H9 (cell line): ENCODE measurements around the gene BICD1. TPM values are rescaled to one million over a fixed set of nuclear protein-coding genes. Genes with fewer than 3 reads are reported as not detected.

Experiments
- DNase-seq: peaks from one replicate; pipeline ENCODE4 v3.0.0-alpha.2; 2017
- H2AFZ ChIP-seq: one replicate; pipeline ENCODE4 v1.6.1; 2013; ENCODE audit warnings: mild to moderate bottlenecking, low read length, control low read depth, moderate library complexity
- H2AK5ac ChIP-seq: 2 replicates; pipeline ENCODE4 v1.6.1; 2013; ENCODE audit warnings: low read length, control low read depth, mixed read lengths; ENCODE audit not compliant: insufficient read length
- H2BK120ac ChIP-seq: one replicate; pipeline ENCODE4 v1.6.1; 2013; ENCODE audit warnings: low read depth, mild to moderate bottlenecking, low read length, control low read depth, inconsistent platforms; ENCODE audit not compliant: poor library complexity, severe bottlenecking
- H2BK12ac ChIP-seq: 2 replicates; pipeline ENCODE4 v1.6.1; 2013; ENCODE audit warnings: low read length, control low read depth, mixed read lengths, low read depth; ENCODE audit not compliant: insufficient read length
- H2BK15ac ChIP-seq: 2 replicates; pipeline ENCODE4 v1.6.1; 2013; ENCODE audit warnings: low read depth, low read length, control low read depth
- H2BK20ac ChIP-seq: one replicate; pipeline ENCODE4 v1.6.1; 2013; ENCODE audit warnings: low read depth, mild to moderate bottlenecking, low read length, control low read depth, inconsistent platforms; ENCODE audit not compliant: poor library complexity, severe bottlenecking
- H2BK5ac ChIP-seq: 2 replicates; pipeline ENCODE4 v1.6.1; 2013; ENCODE audit warnings: low read length, control low read depth, mixed read lengths; ENCODE audit not compliant: insufficient read length
- H3K14ac ChIP-seq: 2 replicates; pipeline ENCODE4 v1.6.1; 2013; ENCODE audit warnings: low read length, control low read depth; ENCODE audit not compliant: insufficient read depth
- H3K18ac ChIP-seq: 2 replicates; pipeline ENCODE4 v1.6.1; 2013; ENCODE audit warnings: low read depth, mild to moderate bottlenecking, mixed read lengths, low read length, control low read depth; ENCODE audit not compliant: insufficient read length
- H3K23ac ChIP-seq: 2 replicates; pipeline ENCODE4 v1.6.1; 2013; ENCODE audit warnings: low read length, control low read depth, mixed read lengths, low read depth; ENCODE audit not compliant: insufficient read length
- H3K23me2 ChIP-seq: 2 replicates; pipeline ENCODE4 v1.6.1; 2013; ENCODE audit warnings: low read depth, mild to moderate bottlenecking, mixed read lengths, low read length, control low read depth; ENCODE audit not compliant: insufficient read length, poor library complexity, severe bottlenecking
- H3K27ac ChIP-seq: 2 replicates; pipeline ENCODE4 v1.5.1; 2013; ENCODE audit warnings: low read length, control low read depth, mixed read lengths, low read depth; ENCODE audit not compliant: insufficient read length
- H3K27me3 ChIP-seq: 2 replicates; pipeline ENCODE4 v1.6.1; 2013; ENCODE audit warnings: low read length, control low read depth, inconsistent platforms; ENCODE audit not compliant: insufficient read depth
- H3K4ac ChIP-seq: 2 replicates; pipeline ENCODE4 v1.6.1; 2013; ENCODE audit warnings: low read depth, mild to moderate bottlenecking, control low read depth, inconsistent platforms, low read length, moderate library complexity
- H3K4me1 ChIP-seq: 2 replicates; pipeline ENCODE4 v1.6.1; 2013; ENCODE audit warnings: low read length, control low read depth, inconsistent platforms; ENCODE audit not compliant: insufficient read depth
- H3K4me2 ChIP-seq: 2 replicates; pipeline ENCODE4 v1.6.1; 2013; ENCODE audit warnings: low read length, control low read depth, mixed read lengths; ENCODE audit not compliant: insufficient read length, insufficient read depth
- H3K56ac ChIP-seq: 2 replicates; pipeline ENCODE4 v1.6.1; 2013; ENCODE audit warnings: low read depth, mild to moderate bottlenecking, mixed read lengths, low read length, control low read depth; ENCODE audit not compliant: insufficient read length
- H3K79me1 ChIP-seq: 2 replicates; pipeline ENCODE4 v1.6.1; 2013; ENCODE audit warnings: low read depth, mild to moderate bottlenecking, moderate library complexity, low read length, control low read depth, inconsistent platforms; ENCODE audit not compliant: insufficient read depth, poor library complexity, severe bottlenecking
- H3K79me2 ChIP-seq: 2 replicates; pipeline ENCODE4 v1.6.1; 2013; ENCODE audit warnings: low read length, control low read depth, inconsistent platforms; ENCODE audit not compliant: insufficient read depth
- H3K9ac ChIP-seq: 2 replicates; pipeline ENCODE4 v1.6.1; 2013; ENCODE audit warnings: low read length, control low read depth, mixed read lengths; ENCODE audit not compliant: insufficient read length; ENCODE audit errors: extremely low read depth
- H3K9me3 ChIP-seq: one replicate; pipeline ENCODE4 v1.6.1; 2013; ENCODE audit warnings: low read depth, low read length, inconsistent platforms; ENCODE audit not compliant: control insufficient read depth
- H3T11ph ChIP-seq: one replicate; pipeline ENCODE4 v1.6.1; 2013; ENCODE audit warnings: mild to moderate bottlenecking, low read length, control low read depth, inconsistent platforms
- H4K20me1 ChIP-seq: one replicate; pipeline ENCODE4 v1.6.1; 2013; ENCODE audit not compliant: control insufficient read depth, insufficient read length, insufficient read depth
- H4K5ac ChIP-seq: 2 replicates; pipeline ENCODE4 v1.6.1; 2013; ENCODE audit warnings: low read depth, mild to moderate bottlenecking, mixed read lengths, low read length, control low read depth; ENCODE audit not compliant: insufficient read length
- H4K8ac ChIP-seq: replicated peaks from 2 replicates; pipeline ENCODE4 v1.6.1; 2013; ENCODE audit warnings: low read length, control low read depth, mixed read lengths, low read depth; ENCODE audit not compliant: insufficient read length
- H4K91ac ChIP-seq: 2 replicates; pipeline ENCODE4 v1.6.1; 2013; ENCODE audit warnings: low read depth, mild to moderate bottlenecking, moderate library complexity, mixed read lengths, low read length, control low read depth; ENCODE audit not compliant: insufficient read length
- H3K27ac Mint-ChIP-seq, 3 experiments: 2 replicates in 2 of 3; 3 replicates in 1 of 3; pipeline ENCODE4 v1.8.0; 2020 to 2021; ENCODE audit warnings: mixed read lengths in 3 of 3, mild to moderate bottlenecking in 1 of 3, moderate library complexity in 1 of 3
- H3K27me3 Mint-ChIP-seq: 2 replicates; pipeline ENCODE4 v1.8.0; 2021; ENCODE audit warnings: low read depth, mild to moderate bottlenecking, moderate library complexity, mixed read lengths
- H3K36me3 Mint-ChIP-seq, 3 experiments: 2 replicates in 2 of 3; 3 replicates in 1 of 3; pipeline ENCODE4 v1.8.0; 2020 to 2021; ENCODE audit warnings: low read depth in 3 of 3, mixed read lengths in 3 of 3; ENCODE audit not compliant: insufficient read depth in 1 of 3
- H3K4me1 Mint-ChIP-seq, 2 experiments: 2 replicates each; pipeline ENCODE4 v1.8.0; 2020; ENCODE audit warnings: mixed read lengths in 2 of 2
- H3K4me3 Mint-ChIP-seq, 2 experiments: 2 replicates in 1 of 2; 3 replicates in 1 of 2; pipeline ENCODE4 v1.8.0; 2020 to 2021; ENCODE audit warnings: mild to moderate bottlenecking in 2 of 2, mixed read lengths in 2 of 2, moderate library complexity in 1 of 2
- H3K9me3 Mint-ChIP-seq, 2 experiments: 2 replicates in 1 of 2; 3 replicates in 1 of 2; pipeline ENCODE4 v1.8.0; 2020; ENCODE audit warnings: mild to moderate bottlenecking in 2 of 2, mixed read lengths in 2 of 2, moderate library complexity in 1 of 2
- CTCF ChIP-seq: fragments of 200-600 bp; sonication (generic); conservative IDR thresholded peaks from 3 replicates; pipeline ENCODE4 v1.8.0; 2021; ENCODE audit warnings: antibody characterized with exemption, mild to moderate bottlenecking
- WGBS: extraction: QIAGEN DNeasy Blood & Tissue Kit; methylation state at CpG from one replicate; pipeline ENCODE4 v1.1.7; 2013; ENCODE audit warnings: missing lambda C conversion rate, low lambda C conversion rate, mixed read lengths; ENCODE audit not compliant: insufficient read length; ENCODE audit errors: extremely low coverage; 5-methylcytosine and 5-hydroxymethylcytosine counted together
- total RNA-seq: library from RNA; stranded (reverse); gene quantifications from 2 replicates; pipeline ENCODE4 v1.2.1, GENCODE V29; 2021

Gene BICD1
- total RNA-seq, 1 experiment from 2014 or later = 134 TPM

DNA sequence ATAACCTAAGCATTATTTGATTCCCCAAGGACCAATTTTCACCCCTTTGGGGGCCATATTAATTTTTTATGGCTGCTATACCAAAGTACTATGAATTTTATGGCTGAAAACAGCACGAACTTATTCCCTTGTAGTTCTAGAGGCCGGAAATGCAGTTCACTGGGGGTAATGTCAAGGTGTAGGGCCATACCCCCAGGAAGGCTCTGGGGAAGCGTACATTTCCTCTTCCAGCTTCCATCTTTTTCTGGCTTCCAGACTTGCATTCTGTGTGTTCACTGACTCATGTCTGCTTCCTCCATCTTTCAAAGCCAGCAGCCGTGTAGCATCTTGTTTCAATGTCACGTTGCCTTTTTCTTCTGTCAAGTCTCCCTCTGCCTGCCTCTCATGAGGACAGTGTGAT lies 133.5 kb downstream of the BICD1 start:
- Histone ChIP-seq H4K20me1 (no peaks in the 10 kb centered on the region), H3K9me3 (no peaks in the 10 kb centered on the region), H3K79me1 (no peaks in the 10 kb centered on the region), H4K91ac (no peak overlapping the region), H3K23ac (no peak overlapping the region), H2AK5ac (no peak overlapping the region), H2BK5ac (no peak overlapping the region), H2AFZ (no peak overlapping the region), H2BK15ac (no peak overlapping the region), H3K23me2 (no peaks in the 10 kb centered on the region), H2BK20ac (no peak overlapping the region), H2BK12ac (no peak overlapping the region), H2BK120ac (no peak overlapping the region), H3K14ac (no peak overlapping the region), H3K27me3 (no peaks in the 10 kb centered on the region), H3K79me2 (no peaks in the 10 kb centered on the region; the same call in 1 of the 2 replicates), H3K4me2 (no peak overlapping the region), H4K8ac (no peak overlapping the region), H3K27ac (no peak overlapping the region), H3K4ac (no peak overlapping the region), H3K56ac (no peak overlapping the region), H3K18ac (no peak overlapping the region), H3T11ph (no peak overlapping the region), H4K5ac (no peak overlapping the region), H3K9ac (no peak overlapping the region), H3K4me1 (0 out of 2 replicates have a peak, but pooled peaks cover 3% of the 10 kb centered on the region)
- peaks cover 17 to 39% (median 34%) of the 10 kb centered on the region in 3 experiments; a peak in 6 of 7 replicates for H3K36me3 Mint-ChIP-seq
- H3K27ac Mint-ChIP-seq = peak overlapping the region in 2 of 3 experiments; percentile 19 to 74; a peak in 3 of 7 replicates
- no peak for TF ChIP-seq CTCF
- no CpG with 5 or more reads among the region's 5 CpGs for WGBS
- no peaks in the 10 kb centered on the region for H3K27me3 Mint-ChIP-seq
- peaks cover 4 to 7% of the 10 kb centered on the region in 2 experiments; a peak in 2 of 4 replicates for H3K4me1 Mint-ChIP-seq
- no peak for DNase-seq
- no peak overlapping the region for H3K4me3 Mint-ChIP-seq
- H3K9me3 Mint-ChIP-seq = peaks cover 12 to 13% of the 10 kb centered on the region in 2 experiments
